SK-N-MC (cell line): ENCODE measurements around the gene RBM24.
"Not testable (repeated sequence)": the region's sequence is repeated elsewhere in the genome, so short reads cannot be mapped to it uniquely, and the experiment has no call there.

Experiments used
- DNase-seq: peaks from one replicate; pipeline ENCODE4 v3.0.0-alpha.2; 2011; ENCODE audit warnings: low read depth, low spot score
- H3K27ac ChIP-seq: fragments of 200-600 bp; sonication (generic); 2 replicates; pipeline ENCODE4 v1.5.1; 2016; ENCODE audit warnings: mixed run types
- H3K36me3 ChIP-seq: fragments of 200-600 bp; sonication (generic); 2 replicates; pipeline ENCODE4 v1.6.1; 2017; ENCODE audit warnings: antibody characterized with exemption, low read length, mixed read lengths; ENCODE audit not compliant: insufficient read depth
- H3K4me3 ChIP-seq: fragments of 200-600 bp; sonication (generic); 2 replicates; pipeline ENCODE4 v1.5.1; 2016
- H3K9ac ChIP-seq: fragments of 200-600 bp; sonication (generic); 2 replicates; pipeline ENCODE4 v1.8.0; 2017; ENCODE audit warnings: mixed run types, mixed read lengths; ENCODE audit not compliant: insufficient read length
- H3K9me3 ChIP-seq: fragments of 200-600 bp; sonication (generic); 2 replicates; pipeline ENCODE4 v1.6.1; 2017; ENCODE audit warnings: low read depth, mild to moderate bottlenecking, antibody characterized with exemption, low read length, moderate library complexity, mixed read lengths
- EZH2 ChIP-seq: fragments of 200-600 bp; sonication (generic); IDR thresholded peaks from one replicate; pipeline ENCODE4 v1.6.1; 2017; ENCODE audit warnings: antibody characterized with exemption
- FOXP2 ChIP-seq: optimal IDR thresholded peaks from 2 replicates; pipeline ENCODE3; 2011; ENCODE audit warnings: mild to moderate bottlenecking, moderate library complexity; ENCODE audit not compliant: insufficient read depth; ENCODE audit errors: extremely low read length, control extremely low read depth
- POLR2AphosphoS5 ChIP-seq: IDR thresholded peaks from 2 replicates; pipeline ENCODE4 v1.6.1; 2012; ENCODE audit warnings: mild to moderate bottlenecking, low read depth, low read length, borderline replicate concordance

The RBM24 gene

GRCh38 chr6:17313971-17314370 is 32.8 kb downstream of the RBM24 start:
- Histone ChIP-seq H3K27ac (no peak overlapping the region), H3K9me3 (no peaks in the 10 kb centered on the region), H3K36me3 (no peaks in the 10 kb centered on the region), H3K4me3 (no peak overlapping the region), H3K9ac (no peak overlapping the region)
- TF ChIP-seq EZH2 (no peak), POLR2AphosphoS5 (no peak), FOXP2 (no peak)
- DNase-seq, result no peak

- no peaks in the 10 kb centered on the region for H3K36me3 ChIP-seq
- TF ChIP-seq EZH2, result no peak
- no peak for TF ChIP-seq POLR2AphosphoS5
- TF ChIP-seq FOXP2, result no peak
- no peak for DNase-seq
- H3K4me3 ChIP-seq, result no peak overlapping the region
- no peak overlapping the region for H3K27ac ChIP-seq
- H3K9ac ChIP-seq, result no peak overlapping the region
- H3K9me3 ChIP-seq, result no peaks in the 10 kb centered on the region
Measured at GRCh38 chr6:17315262-17315661, 34.1 kb downstream of the RBM24 start.

- H3K9ac ChIP-seq, result no peak overlapping the region
- TF ChIP-seq EZH2 (no peak), POLR2AphosphoS5 (no peak), FOXP2 (no peak)
- H3K4me3 ChIP-seq, result no peak overlapping the region
- no peaks in the 10 kb centered on the region for H3K36me3 ChIP-seq
- H3K9me3 ChIP-seq, result no peaks in the 10 kb centered on the region
- no peak for DNase-seq
- no peak overlapping the region for H3K27ac ChIP-seq
Measured at GRCh38 chr6:17318435-17319165, 37.4 kb downstream of the RBM24 start.

- DNase-seq, H3K9me3 ChIP-seq, H3K36me3 ChIP-seq, H3K9ac ChIP-seq, H3K27ac ChIP-seq, H3K4me3 ChIP-seq: not testable (repeated sequence)
Measured at GRCh38 chr6:17320266-17320665, 39.1 kb downstream of the RBM24 start.

- H3K9ac ChIP-seq, result no peak overlapping the region
- no peak overlapping the region for H3K4me3 ChIP-seq
- no peaks in the 10 kb centered on the region for H3K9me3 ChIP-seq
- no peaks in the 10 kb centered on the region for H3K36me3 ChIP-seq
- no peak overlapping the region for H3K27ac ChIP-seq
- no peak for DNase-seq
- TF ChIP-seq POLR2AphosphoS5, result no peak
- no peak for TF ChIP-seq FOXP2
- TF ChIP-seq EZH2, result no peak
Measured at GRCh38 chr6:17331238-17331637, 50.1 kb downstream of the RBM24 start.

GRCh38 chr6:17334265-17334664 is 53.1 kb downstream of the RBM24 start:
- Histone ChIP-seq H3K36me3 (no peaks in the 10 kb centered on the region), H3K9ac (no peak overlapping the region), H3K27ac (no peak overlapping the region), H3K4me3 (no peak overlapping the region), H3K9me3 (no peaks in the 10 kb centered on the region)
- TF ChIP-seq FOXP2 (no peak), EZH2 (no peak), POLR2AphosphoS5 (no peak)
- DNase-seq, result no peak

- H3K9me3 ChIP-seq, result no peaks in the 10 kb centered on the region
- no peak for DNase-seq
- H3K27ac ChIP-seq, result no peak overlapping the region
- no peak for TF ChIP-seq EZH2
- TF ChIP-seq FOXP2, result no peak
- no peak for TF ChIP-seq POLR2AphosphoS5
- H3K9ac ChIP-seq, result no peak overlapping the region
- H3K36me3 ChIP-seq, result no peaks in the 10 kb centered on the region
- H3K4me3 ChIP-seq, result no peak overlapping the region
Measured at GRCh38 chr6:17336425-17336824, 55.3 kb downstream of the RBM24 start.

GRCh38 chr6:17339308-17339670 is 58.1 kb downstream of the RBM24 start:
- Histone ChIP-seq H3K36me3 (no peaks in the 10 kb centered on the region), H3K27ac (no peak overlapping the region), H3K9ac (no peak overlapping the region), H3K9me3 (no peaks in the 10 kb centered on the region), H3K4me3 (no peak overlapping the region)
- TF ChIP-seq EZH2 (no peak), POLR2AphosphoS5 (no peak), FOXP2 (no peak)
- no peak for DNase-seq
